ENCODE results near the gene KLK4.

DNA sequence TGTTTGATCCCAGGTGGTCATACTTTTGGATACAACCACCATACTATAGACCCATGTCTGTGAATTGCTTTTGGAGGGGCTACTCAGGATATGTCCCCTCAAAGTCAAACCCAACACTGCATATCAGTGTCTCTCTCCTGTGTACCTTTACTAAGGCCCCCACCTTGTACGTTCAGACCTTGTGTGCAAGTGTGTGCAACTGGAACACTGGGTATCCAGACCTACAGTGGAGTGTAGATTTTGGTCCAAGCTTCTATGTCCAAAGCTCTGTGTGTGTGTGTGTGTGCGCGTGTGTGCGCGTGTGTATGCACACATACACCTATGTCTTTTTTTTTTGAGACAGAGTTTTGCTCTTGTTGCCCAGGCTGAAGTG is 20.0 kb downstream of the KLK4 start:
- TF ChIP-seq POLR2AphosphoS5 (IDR thresholded peaks at IDR 0.05; ENCODE audit: low read depth, low read length), result no peak
- TF ChIP-seq POU2F2 (IDR thresholded peaks at IDR 0.05; ENCODE audit: low read depth, low read length), result no peak
